ENCODE measurements around the gene UMODL1. TPM values are rescaled to one million over a fixed set of nuclear protein-coding genes. Genes with fewer than 3 reads are reported as not detected.

The UMODL1 gene
- total RNA-seq, 3 donors from 2014 or later = 0.14 to 0.90 (median 0.16) TPM

GRCh38 chr21:42040411-42041180 lies 30.5 kb upstream of the UMODL1 start:
- DNase-seq (peak in 1 of 3 donors; percentile 29), ATAC-seq (peak; percentile 54)
- no peak for TF ChIP-seq CTCF (IDR thresholded peaks at IDR 0.05)
- intact Hi-C loops (cut with DNase I, micrococcal nuclease) = no loop called here
- H3K4me1 ChIP-seq (ENCODE audit: low read depth) = peaks cover 3% of the 10 kb centered on the region
- no peaks in the 10 kb centered on the region for H3K36me3 ChIP-seq (ENCODE audit: low read depth)
- no peak overlapping the region for H3K4me3 ChIP-seq
- no peaks in the 10 kb centered on the region for H3K9me3 ChIP-seq

- intact Hi-C loops (cut with DNase I, micrococcal nuclease) = no loop called here
- H3K4me1 ChIP-seq (ENCODE audit: low read depth) = peaks cover 3% of the 10 kb centered on the region
- ATAC-seq = no peak
- no peak for TF ChIP-seq CTCF (IDR thresholded peaks at IDR 0.05)
- H3K9me3 ChIP-seq = no peaks in the 10 kb centered on the region
- peak in 1 of 3 donors; percentile 8 for DNase-seq
- H3K36me3 ChIP-seq (ENCODE audit: low read depth) = no peaks in the 10 kb centered on the region
- no peak overlapping the region for H3K4me3 ChIP-seq
Measured at GRCh38 chr21:42041246-42041645, 29.9 kb upstream of the UMODL1 start.

DNA sequence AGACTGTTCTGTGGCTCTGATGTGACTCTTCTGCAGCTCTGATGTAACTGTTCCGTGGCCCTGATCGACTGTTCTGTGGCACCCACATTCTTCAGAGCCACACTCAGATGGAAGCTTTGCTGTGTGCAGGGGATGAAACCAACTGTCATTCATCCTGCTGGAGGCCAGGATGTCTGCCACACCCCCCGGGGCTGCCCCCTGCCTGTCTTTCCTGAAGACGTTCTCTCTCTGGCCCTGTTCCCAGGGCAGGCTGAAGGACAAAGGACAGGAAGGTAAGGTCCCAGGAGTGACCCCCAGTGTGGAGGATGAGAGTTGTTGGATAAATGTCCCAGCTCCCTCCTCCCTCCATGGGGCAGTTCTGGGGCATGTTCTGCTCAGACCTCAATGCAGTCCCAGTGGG lies 29.4 kb upstream of the UMODL1 start:
- intact Hi-C loops (cut with DNase I, micrococcal nuclease) = no loop called here
- Histone ChIP-seq H3K4me1 (ENCODE audit: low read depth) (peaks cover 3% of the 10 kb centered on the region), H3K9me3 (no peaks in the 10 kb centered on the region), H3K4me3 (no peak overlapping the region), H3K36me3 (ENCODE audit: low read depth) (no peaks in the 10 kb centered on the region)
- ATAC-seq (no peak), DNase-seq (peak in 1 of 3 donors; percentile 19)
- TF ChIP-seq CTCF (IDR thresholded peaks at IDR 0.05) = no peak

DNA sequence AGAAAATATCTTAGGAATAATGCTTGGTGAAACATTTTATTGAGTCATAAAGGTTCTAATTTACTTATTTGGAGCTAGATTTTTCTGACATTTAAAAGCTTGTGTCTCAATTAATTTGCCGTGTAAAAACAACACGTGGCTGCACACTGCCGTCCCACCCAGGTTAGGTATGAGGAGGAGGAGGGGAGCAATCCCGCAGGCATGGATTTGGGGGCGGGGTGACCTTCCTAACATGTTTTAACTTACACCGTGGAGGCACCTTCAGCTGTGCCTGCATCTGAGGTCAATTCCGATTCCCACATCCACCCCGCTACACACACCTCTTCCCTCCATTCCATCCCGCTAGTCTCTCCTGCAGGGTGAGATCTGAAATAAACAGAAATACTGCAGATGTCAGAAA lies 28.5 kb upstream of the UMODL1 start:
- peak in 1 of 3 donors; percentile 14 for DNase-seq
- no peak overlapping the region for H3K4me3 ChIP-seq
- no peaks in the 10 kb centered on the region for H3K36me3 ChIP-seq (ENCODE audit: low read depth)
- no peak for TF ChIP-seq CTCF (IDR thresholded peaks at IDR 0.05)
- H3K9me3 ChIP-seq = no peaks in the 10 kb centered on the region
- intact Hi-C loops (cut with DNase I, micrococcal nuclease) = no loop called here
- ATAC-seq = no peak
- peaks cover 3% of the 10 kb centered on the region for H3K4me1 ChIP-seq (ENCODE audit: low read depth)

GRCh38 chr21:42043201-42043895 lies 27.8 kb upstream of the UMODL1 start:
- Histone ChIP-seq H3K4me1 (ENCODE audit: low read depth) (peaks cover 3% of the 10 kb centered on the region), H3K36me3 (ENCODE audit: low read depth) (no peaks in the 10 kb centered on the region), H3K4me3 (no peak overlapping the region), H3K9me3 (no peaks in the 10 kb centered on the region)
- peak in 1 of 3 donors; percentile 27 for DNase-seq
- ATAC-seq = no peak
- intact Hi-C loops (cut with DNase I, micrococcal nuclease) = no loop called here
- TF ChIP-seq CTCF (IDR thresholded peaks at IDR 0.05) = no peak

Data from mucosa of descending colon (tissue), 3 donors.